ENCODE data around the gene FAM20A.

The FAM20A gene

GRCh38 chr17:68611353-68612208 lies 10.4 kb upstream of the FAM20A start:
- H3K9me2 ChIP-seq (replicated peaks; ENCODE audit: low read depth, low read length): no peaks in the 10 kb centered on the region
- no peaks in the 10 kb centered on the region for H3K79me2 ChIP-seq (ENCODE audit: insufficient read depth, low read length)
- no peaks in the 10 kb centered on the region for H3F3A ChIP-seq (ENCODE audit: low read depth)
- H2AFZ ChIP-seq (ENCODE audit: low read length): no peak overlapping the region
- no peak overlapping the region for H3K9ac ChIP-seq (ENCODE audit: low read depth, low read length, poor library complexity, severe bottlenecking)
- no peak overlapping the region for H3K4me2 ChIP-seq (ENCODE audit: low read depth, low read length, poor library complexity, severe bottlenecking)
- peaks cover 8% of the 10 kb centered on the region for H3K9me3 ChIP-seq (ENCODE audit: insufficient read depth, low read depth, low read length)
- no peak overlapping the region for H3K4me3 ChIP-seq (ENCODE audit: low read length, poor library complexity, severe bottlenecking)
- no peak for TF ChIP-seq CTCF (conservative IDR thresholded peaks at IDR 0.05; ENCODE audit: low read length)
- TF ChIP-seq EZH2phosphoT487 (IDR thresholded peaks at IDR 0.05; ENCODE audit: borderline replicate concordance): no peak
- no peaks in the 10 kb centered on the region for H3K27me3 ChIP-seq (ENCODE audit: insufficient read depth, low read length, poor library complexity, severe bottlenecking)
- no peaks in the 10 kb centered on the region for H4K20me1 ChIP-seq (ENCODE audit: insufficient read depth, low read length, poor library complexity, severe bottlenecking)
- no peaks in the 10 kb centered on the region for H3K36me3 ChIP-seq (ENCODE audit: insufficient read depth, low read length)
- H3K4me1 ChIP-seq (ENCODE audit: insufficient read depth, low read length, poor library complexity, severe bottlenecking): no peaks in the 10 kb centered on the region

GRCh38 chr17:68610554-68610953 lies 9.4 kb upstream of the FAM20A start:
- Histone ChIP-seq H3K9me3 (ENCODE audit: insufficient read depth, low read depth, low read length) (peaks cover 8% of the 10 kb centered on the region), H3K9ac (ENCODE audit: low read depth, low read length, poor library complexity, severe bottlenecking) (no peak overlapping the region), H3K4me2 (ENCODE audit: low read depth, low read length, poor library complexity, severe bottlenecking) (no peak overlapping the region), H3K9me2 (replicated peaks; ENCODE audit: low read depth, low read length) (no peaks in the 10 kb centered on the region), H3K27me3 (ENCODE audit: insufficient read depth, low read length, poor library complexity, severe bottlenecking) (no peaks in the 10 kb centered on the region), H3K4me1 (ENCODE audit: insufficient read depth, low read length, poor library complexity, severe bottlenecking) (no peaks in the 10 kb centered on the region), H3F3A (ENCODE audit: low read depth) (no peaks in the 10 kb centered on the region), H3K79me2 (ENCODE audit: insufficient read depth, low read length) (no peaks in the 10 kb centered on the region), H4K20me1 (ENCODE audit: insufficient read depth, low read length, poor library complexity, severe bottlenecking) (no peaks in the 10 kb centered on the region), H2AFZ (ENCODE audit: low read length) (no peak overlapping the region), H3K4me3 (ENCODE audit: low read length, poor library complexity, severe bottlenecking) (no peak overlapping the region), H3K36me3 (ENCODE audit: insufficient read depth, low read length) (no peaks in the 10 kb centered on the region)
- TF ChIP-seq EZH2phosphoT487 (IDR thresholded peaks at IDR 0.05; ENCODE audit: borderline replicate concordance) (no peak), CTCF (conservative IDR thresholded peaks at IDR 0.05; ENCODE audit: low read length) (no peak)

- Histone ChIP-seq H2AFZ (ENCODE audit: low read length) (no peak overlapping the region), H3K79me2 (ENCODE audit: insufficient read depth, low read length) (no peaks in the 10 kb centered on the region), H3K27me3 (ENCODE audit: insufficient read depth, low read length, poor library complexity, severe bottlenecking) (no peaks in the 10 kb centered on the region), H3K9me2 (replicated peaks; ENCODE audit: low read depth, low read length) (no peaks in the 10 kb centered on the region), H4K20me1 (ENCODE audit: insufficient read depth, low read length, poor library complexity, severe bottlenecking) (no peaks in the 10 kb centered on the region), H3K4me3 (ENCODE audit: low read length, poor library complexity, severe bottlenecking) (no peak overlapping the region), H3K9me3 (ENCODE audit: insufficient read depth, low read depth, low read length) (peaks cover 8% of the 10 kb centered on the region), H3F3A (ENCODE audit: low read depth) (no peaks in the 10 kb centered on the region), H3K9ac (ENCODE audit: low read depth, low read length, poor library complexity, severe bottlenecking) (no peak overlapping the region), H3K4me1 (ENCODE audit: insufficient read depth, low read length, poor library complexity, severe bottlenecking) (no peaks in the 10 kb centered on the region), H3K36me3 (ENCODE audit: insufficient read depth, low read length) (no peaks in the 10 kb centered on the region), H3K4me2 (ENCODE audit: low read depth, low read length, poor library complexity, severe bottlenecking) (no peak overlapping the region)
- no peak for TF ChIP-seq CTCF (conservative IDR thresholded peaks at IDR 0.05; ENCODE audit: low read length)
- TF ChIP-seq EZH2phosphoT487 (IDR thresholded peaks at IDR 0.05; ENCODE audit: borderline replicate concordance): no peak
Observed at GRCh38 chr17:68608515-68609130, 7.5 kb upstream of the FAM20A start.
